Thoracic aorta (tissue), 2 donors: ENCODE results near the gene UBL7. TPM values are rescaled to one million over a fixed set of nuclear protein-coding genes. Genes with fewer than 3 reads are reported as not detected.

ENCODE experiments used
- ATAC-seq: fragments of 150-250 bp; one replicate; pipeline ENCODE4 v1.8.0; 2017; ENCODE audit warnings: low read depth; ENCODE audit not compliant: insufficient number of reproducible peaks, low FRiP score
- DNase-seq: peaks from one replicate; pipeline ENCODE4 v3.0.0-alpha.2; 2020; ENCODE audit warnings: low spot score
- H3K27ac ChIP-seq, 2 donors: fragments of 200-600 bp; sonication (generic); 1 replicate in 1 of 2; 2 replicates in 1 of 2; pipeline ENCODE4 v1.5.1; 2016; ENCODE audit warnings: mild to moderate bottlenecking in 2 of 2, moderate library complexity in 2 of 2
- H3K27me3 ChIP-seq: fragments of 200-600 bp; sonication (generic); replicated peaks from 2 replicates; pipeline ENCODE4 v1.6.0; 2016; ENCODE audit warnings: mild to moderate bottlenecking; ENCODE audit not compliant: insufficient read depth
- H3K36me3 ChIP-seq: fragments of 200-600 bp; sonication (generic); one replicate; pipeline ENCODE4 v1.5.1; 2016
- H3K4me1 ChIP-seq, 2 donors: fragments of 200-600 bp; sonication (generic); 1 replicate in 1 of 2; 2 replicates in 1 of 2; pipeline versions ENCODE4 v1.5.1 to v1.6.0; 2016; ENCODE audit warnings: low read depth in 2 of 2, mild to moderate bottlenecking in 1 of 2; ENCODE audit not compliant: control insufficient read depth in 1 of 2
- H3K4me3 ChIP-seq: fragments of 200-600 bp; sonication (generic); 2 replicates; pipeline ENCODE4 v1.5.1; 2016; ENCODE audit warnings: mild to moderate bottlenecking
- H3K9me3 ChIP-seq: fragments of 200-600 bp; sonication (generic); 2 replicates; pipeline ENCODE4 v1.5.1; 2016
- CTCF ChIP-seq: fragments of 200-600 bp; sonication (generic); IDR thresholded peaks from one replicate; pipeline ENCODE4 v1.5.1; 2019; ENCODE audit warnings: antibody characterized with exemption
- total RNA-seq, 2 donors: library from RNA; depleted of rRNA; stranded (reverse); fragments of >200 nt; gene quantifications; one replicate each; pipeline versions ENCODE4 v1.1.0 to v1.2.3, GENCODE V29; 2016

The UBL7 gene
- total RNA-seq, 2 donors from 2014 or later, result 41.1 to 70.5 TPM

DNA sequence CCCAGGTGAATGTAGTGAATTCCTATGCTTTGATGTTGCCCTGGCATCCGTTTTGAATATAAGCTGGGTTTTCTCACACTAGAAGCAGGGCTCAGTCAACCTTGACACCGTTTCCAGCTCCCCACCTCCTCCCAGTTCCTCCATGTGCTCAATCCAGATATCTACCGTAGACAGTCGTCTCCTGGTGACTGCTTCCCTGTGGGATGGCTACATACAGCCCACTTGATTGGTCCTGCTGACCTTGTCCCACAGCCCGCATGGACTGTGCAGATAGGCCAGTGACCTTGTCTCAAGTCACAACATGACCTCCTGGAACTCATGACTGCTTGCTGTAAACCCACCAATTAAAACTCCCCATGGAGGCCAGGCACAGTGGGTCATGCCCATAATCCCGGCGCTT is 35.3 kb downstream of the UBL7 start:
- DNase-seq (no peak), ATAC-seq (no peak)
- peaks cover 0 to 11% of the 10 kb centered on the region in 2 donors for H3K4me1 ChIP-seq
- H3K9me3 ChIP-seq, result no peaks in the 10 kb centered on the region
- H3K36me3 ChIP-seq, result no peaks in the 10 kb centered on the region
- H3K4me3 ChIP-seq, result no peak overlapping the region
- H3K27ac ChIP-seq, result no peak overlapping the region
- H3K27me3 ChIP-seq, result no peaks in the 10 kb centered on the region
- no peak for TF ChIP-seq CTCF

- TF ChIP-seq CTCF, result no peak
- Histone ChIP-seq H3K9me3 (no peaks in the 10 kb centered on the region), H3K27ac (no peak overlapping the region), H3K36me3 (no peaks in the 10 kb centered on the region), H3K27me3 (no peaks in the 10 kb centered on the region), H3K4me3 (no peak overlapping the region), H3K4me1 (peaks cover 0 to 11% of the 10 kb centered on the region in 2 donors)
- no peak for DNase-seq
- no peak for ATAC-seq
These were observed 35.9 kb downstream of the UBL7 start for GRCh38 chr15:74424901-74425528.

DNA sequence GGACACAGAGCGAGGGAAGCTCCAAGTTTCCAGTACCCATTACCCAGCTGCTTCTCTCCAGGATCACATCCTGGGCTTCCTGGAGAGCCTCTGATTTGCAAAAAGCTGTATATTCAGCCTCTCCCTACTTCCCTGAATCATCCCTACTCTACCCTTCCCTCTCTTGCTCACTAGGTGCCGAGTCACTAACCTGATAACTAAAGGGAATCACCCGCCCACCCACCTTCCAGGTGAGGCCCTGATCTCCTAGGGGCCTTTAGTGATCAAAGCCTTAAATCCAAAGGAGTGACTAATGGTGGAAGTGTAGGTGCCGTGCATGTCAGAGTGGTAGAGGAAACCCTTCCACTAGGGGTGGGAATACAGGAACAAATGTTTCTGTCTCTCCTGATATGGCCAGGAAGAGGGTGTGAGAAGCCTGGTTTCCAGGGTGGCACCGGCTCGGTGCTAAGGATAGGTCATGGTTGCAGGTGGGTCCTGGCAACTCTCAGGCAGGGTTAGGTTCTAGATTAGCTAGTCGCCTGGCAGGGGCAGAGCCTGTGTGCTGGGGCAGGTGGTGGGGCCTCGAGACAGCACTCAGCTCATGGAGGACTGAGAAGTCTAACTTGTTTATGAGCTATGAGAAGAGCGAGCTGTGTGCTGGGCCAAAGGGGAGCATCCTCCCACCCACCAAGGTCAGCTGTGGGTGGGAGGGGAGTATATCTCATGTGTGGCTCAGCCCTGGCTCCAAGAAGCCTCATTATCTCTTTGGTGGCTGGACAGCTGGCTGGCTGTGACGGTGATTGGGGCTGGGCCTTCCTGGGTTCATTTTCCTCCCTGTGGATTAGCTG is 37.3 kb downstream of the UBL7 start:
- peaks cover 0 to 11% of the 10 kb centered on the region in 2 donors for H3K4me1 ChIP-seq
- H3K4me3 ChIP-seq, result no peak overlapping the region
- no peak for ATAC-seq
- no peak overlapping the region for H3K27ac ChIP-seq
- no peaks in the 10 kb centered on the region for H3K27me3 ChIP-seq
- H3K9me3 ChIP-seq, result no peaks in the 10 kb centered on the region
- no peak for TF ChIP-seq CTCF
- no peak for DNase-seq
- H3K36me3 ChIP-seq, result no peaks in the 10 kb centered on the region

DNA sequence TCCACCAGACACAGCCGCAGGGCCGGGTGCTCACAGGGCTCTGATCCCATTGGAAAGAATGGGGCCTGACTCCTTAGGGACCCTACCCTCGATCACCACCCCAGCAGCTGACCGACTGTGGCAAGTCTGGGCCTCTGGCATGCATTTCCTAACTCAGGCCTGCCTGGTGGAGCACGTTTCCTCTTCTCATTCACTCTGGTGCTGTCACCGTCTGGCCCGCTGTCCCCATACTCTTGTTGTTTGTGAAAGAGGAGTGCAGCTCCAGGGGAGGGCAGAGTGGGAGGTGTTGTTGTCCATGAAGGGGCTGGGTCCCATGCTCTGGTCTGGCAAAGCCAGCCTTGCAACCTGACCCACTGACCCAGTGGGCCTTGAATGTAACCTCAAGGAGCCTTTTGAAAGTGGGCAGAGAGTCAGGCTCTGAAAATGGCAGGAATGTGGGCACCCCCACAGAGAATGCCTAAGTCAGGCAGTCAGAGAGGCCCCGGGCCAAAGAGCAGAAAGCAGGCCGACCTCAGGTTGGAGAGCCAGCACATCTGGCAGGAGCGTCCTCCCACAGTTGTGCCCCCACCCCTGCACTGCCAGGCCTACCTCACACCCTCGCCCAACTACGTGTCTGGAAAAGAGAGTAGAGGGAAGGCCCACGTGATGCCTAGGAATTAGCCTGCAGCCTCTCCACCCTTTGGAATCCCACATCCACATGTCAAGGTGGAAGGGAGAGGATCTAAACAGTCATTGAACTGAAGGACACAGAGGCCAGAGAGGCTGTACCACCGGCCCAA is 38.1 kb downstream of the UBL7 start:
- Histone ChIP-seq H3K27ac (no peak overlapping the region), H3K27me3 (no peaks in the 10 kb centered on the region), H3K4me3 (no peak overlapping the region), H3K4me1 (peaks cover 0 to 11% of the 10 kb centered on the region in 2 donors), H3K9me3 (no peaks in the 10 kb centered on the region), H3K36me3 (no peaks in the 10 kb centered on the region)
- DNase-seq (no peak), ATAC-seq (no peak)
- TF ChIP-seq CTCF, result no peak

- peaks cover 0 to 11% of the 10 kb centered on the region in 2 donors for H3K4me1 ChIP-seq
- no peak overlapping the region for H3K27ac ChIP-seq
- no peak for ATAC-seq
- no peak overlapping the region for H3K4me3 ChIP-seq
- H3K27me3 ChIP-seq, result no peaks in the 10 kb centered on the region
- no peaks in the 10 kb centered on the region for H3K9me3 ChIP-seq
- DNase-seq, result no peak
- H3K36me3 ChIP-seq, result no peaks in the 10 kb centered on the region
- no peak for TF ChIP-seq CTCF
These were observed 38.7 kb downstream of the UBL7 start for GRCh38 chr15:74422265-74422651.
